K562 (cell line): ENCODE results near the gene SPATA19. TPM values are rescaled to one million over a fixed set of nuclear protein-coding genes. Genes with fewer than 3 reads are reported as not detected.

ENCODE experiments used
- ARID4B ChIP-seq: sonication (generic); formaldehyde crosslinking; IDR thresholded peaks from 2 replicates; pipeline ENCODE4 v1.8.0; 2022; ENCODE audit warnings: mild to moderate bottlenecking, missing genetic modification reagents
- GATAD2B ChIP-seq: fragments of 450-650 bp; IDR thresholded peaks from 2 replicates; pipeline ENCODE4 v1.6.1; 2017; ENCODE audit warnings: mild to moderate bottlenecking, borderline replicate concordance
- HCFC1 ChIP-seq: IDR thresholded peaks from 2 replicates; pipeline ENCODE4 v1.6.1; 2012; ENCODE audit warnings: low read depth, low read length, improper control_type of control experiment
- KAT7 ChIP-seq: sonication (generic); formaldehyde crosslinking; IDR thresholded peaks from 2 replicates; pipeline ENCODE4 v1.8.0; 2022; ENCODE audit warnings: missing genetic modification reagents, mild to moderate bottlenecking, borderline replicate concordance
- POLR3G ChIP-seq: IDR thresholded peaks from 2 replicates; pipeline ENCODE4 v1.6.1; 2011; ENCODE audit not compliant: insufficient read length, insufficient replicate concordance; ENCODE audit errors: extremely low read depth
- REST ChIP-seq, 2 experiments: fragments of 450-650 bp; formaldehyde crosslinking in 1 of 2; IDR thresholded peaks; 2 replicates each; pipeline versions ENCODE4 v1.4.0 to v1.6.1; 2014 to 2020; ENCODE audit warnings: mild to moderate bottlenecking in 2 of 2, borderline replicate concordance in 1 of 2, low read depth in 1 of 2
- ZNF507 ChIP-seq: conservative IDR thresholded peaks from 2 replicates; pipeline ENCODE4 v1.6.1; 2017; ENCODE audit warnings: missing genetic modification characterization, missing compliant biosample characterization
- polyA plus RNA-seq, 8 experiments: library from polyadenylated mRNA; depleted of rRNA in 4 of 8; stranded (reverse) in 5 of 8; unstranded in 3 of 8; fragments of >200 nt; fragmentation: Nextera tagmentation in 2 of 8; fragmentation: Illumina TruSeq in 1 of 8; extraction: Ambion mirVana in 2 of 8; extraction: Trizol in 1 of 8; gene quantifications; 2 replicates each; pipeline versions ENCODE4 v1.2.1 to v1.2.3, GENCODE V29; 2011 to 2014; ENCODE audit warnings: inconsistent platforms in 1 of 8, missing spikeins in 1 of 8
- total RNA-seq, 7 experiments: library from RNA; depleted of rRNA in 6 of 7; stranded (reverse); fragments of >200 nt in 6 of 7; fragmentation: Illumina TruSeq in 2 of 7; extraction: Trizol in 2 of 7; gene quantifications; 2 replicates each; pipeline versions ENCODE4 v1.2.1 to v1.2.3, GENCODE V29; 2011 to 2021; ENCODE audit warnings: low replicate concordance in 1 of 7
- TF ChIP-seq, protein P1 (sequence below): fragments of 450-650 bp; IDR thresholded peaks from 2 replicates; pipeline ENCODE4 v1.7.0; 2016; ENCODE audit warnings: borderline replicate concordance
- TF ChIP-seq, protein P2 (sequence below): fragments of 250-450 bp; sonication (Bioruptor Pico); IDR thresholded peaks from 2 replicates; pipeline ENCODE4 v1.9.0; 2021; ENCODE audit warnings: mild to moderate bottlenecking, inconsistent platforms

Gene SPATA19
- total and polyA plus RNA-seq, 9 of the 15 experiments (the other 6 are each of a cell fraction or from before 2014, with no cell fraction given) = not detected

DNA sequence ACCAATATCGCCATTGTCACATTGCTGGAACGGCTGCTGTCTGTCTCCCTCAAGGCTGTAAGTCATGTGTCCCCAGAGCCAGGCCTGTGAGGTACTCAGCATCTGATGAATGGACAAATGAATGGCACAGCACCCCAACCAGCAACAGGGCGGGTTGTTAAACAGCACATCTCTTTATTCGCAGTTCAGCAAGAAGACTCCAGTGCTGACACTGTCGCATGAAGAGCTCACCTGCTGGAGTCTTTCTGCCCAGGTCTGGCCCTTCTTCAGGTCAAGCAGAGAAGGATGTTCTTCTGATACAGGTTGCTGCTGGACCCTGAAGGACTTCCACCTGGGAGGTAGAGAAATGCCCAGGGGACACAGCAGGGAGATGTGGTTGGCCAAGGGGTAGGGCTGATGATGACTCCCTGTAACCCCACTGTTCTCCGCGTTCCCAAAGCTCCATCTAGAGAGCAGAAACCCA lies 4.8 kb downstream of the SPATA19 start (continued):
- TF ChIP-seq KAT7 (no peak), HCFC1 (no peak), ARID4B (CRISPR knock-in tag) (no peak), GATAD2B (no peak), REST (IDR thresholded peaks at IDR 0.05; ENCODE audit: borderline replicate concordance) (no peak), REST (CRISPR knock-in tag; IDR thresholded peaks at IDR 0.05; ENCODE audit: low read depth) (no peak), ZNF507 (tag) (no peak), POLR3G (no peak)
- TF ChIP-seq, protein P1, sequence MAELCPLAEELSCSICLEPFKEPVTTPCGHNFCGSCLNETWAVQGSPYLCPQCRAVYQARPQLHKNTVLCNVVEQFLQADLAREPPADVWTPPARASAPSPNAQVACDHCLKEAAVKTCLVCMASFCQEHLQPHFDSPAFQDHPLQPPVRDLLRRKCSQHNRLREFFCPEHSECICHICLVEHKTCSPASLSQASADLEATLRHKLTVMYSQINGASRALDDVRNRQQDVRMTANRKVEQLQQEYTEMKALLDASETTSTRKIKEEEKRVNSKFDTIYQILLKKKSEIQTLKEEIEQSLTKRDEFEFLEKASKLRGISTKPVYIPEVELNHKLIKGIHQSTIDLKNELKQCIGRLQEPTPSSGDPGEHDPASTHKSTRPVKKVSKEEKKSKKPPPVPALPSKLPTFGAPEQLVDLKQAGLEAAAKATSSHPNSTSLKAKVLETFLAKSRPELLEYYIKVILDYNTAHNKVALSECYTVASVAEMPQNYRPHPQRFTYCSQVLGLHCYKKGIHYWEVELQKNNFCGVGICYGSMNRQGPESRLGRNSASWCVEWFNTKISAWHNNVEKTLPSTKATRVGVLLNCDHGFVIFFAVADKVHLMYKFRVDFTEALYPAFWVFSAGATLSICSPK = no peak
- TF ChIP-seq, protein P2, sequence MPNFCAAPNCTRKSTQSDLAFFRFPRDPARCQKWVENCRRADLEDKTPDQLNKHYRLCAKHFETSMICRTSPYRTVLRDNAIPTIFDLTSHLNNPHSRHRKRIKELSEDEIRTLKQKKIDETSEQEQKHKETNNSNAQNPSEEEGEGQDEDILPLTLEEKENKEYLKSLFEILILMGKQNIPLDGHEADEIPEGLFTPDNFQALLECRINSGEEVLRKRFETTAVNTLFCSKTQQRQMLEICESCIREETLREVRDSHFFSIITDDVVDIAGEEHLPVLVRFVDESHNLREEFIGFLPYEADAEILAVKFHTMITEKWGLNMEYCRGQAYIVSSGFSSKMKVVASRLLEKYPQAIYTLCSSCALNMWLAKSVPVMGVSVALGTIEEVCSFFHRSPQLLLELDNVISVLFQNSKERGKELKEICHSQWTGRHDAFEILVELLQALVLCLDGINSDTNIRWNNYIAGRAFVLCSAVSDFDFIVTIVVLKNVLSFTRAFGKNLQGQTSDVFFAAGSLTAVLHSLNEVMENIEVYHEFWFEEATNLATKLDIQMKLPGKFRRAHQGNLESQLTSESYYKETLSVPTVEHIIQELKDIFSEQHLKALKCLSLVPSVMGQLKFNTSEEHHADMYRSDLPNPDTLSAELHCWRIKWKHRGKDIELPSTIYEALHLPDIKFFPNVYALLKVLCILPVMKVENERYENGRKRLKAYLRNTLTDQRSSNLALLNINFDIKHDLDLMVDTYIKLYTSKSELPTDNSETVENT (CRISPR knock-in tag) = no peak
